GM12892 (cell line): Measurements from ENCODE around the gene ADAM11.

Source experiments
- DNase-seq: peaks from one replicate; pipeline ENCODE4 v3.0.0; 2011; ENCODE audit not compliant: insufficient read length
- FAIRE-seq: peaks from 2 replicates; lab custom pipeline; 2011; peaks lifted over from hg19 to GRCh38; lab: Jason Lieb, UNC
- POLR2A ChIP-seq: IDR thresholded peaks from 2 replicates; pipeline ENCODE4 v1.6.1; 2011; ENCODE audit warnings: low read depth, low read length, control low read depth
- POLR2AphosphoS5 ChIP-seq: IDR thresholded peaks from 2 replicates; pipeline ENCODE4 v1.6.1; 2011; ENCODE audit warnings: low read depth, low read length, control low read depth
- TAF1 ChIP-seq: IDR thresholded peaks from 2 replicates; pipeline ENCODE4 v1.6.1; 2011; ENCODE audit warnings: low read depth, mild to moderate bottlenecking, control low read depth, low read length, borderline replicate concordance

The ADAM11 gene

GRCh38 chr17:44772308-44773045, 13.7 kb downstream of the ADAM11 start:
- FAIRE-seq (no peak), DNase-seq (no peak)
- TF ChIP-seq TAF1 (no peak), POLR2A (no peak), POLR2AphosphoS5 (no peak)

GRCh38 chr17:44773140-44773539, 14.4 kb downstream of the ADAM11 start:
- DNase-seq: no peak
- no peak for TF ChIP-seq POLR2A
- no peak for TF ChIP-seq TAF1
- TF ChIP-seq POLR2AphosphoS5: no peak
- no peak for FAIRE-seq

GRCh38 chr17:44774271-44775135, 15.7 kb downstream of the ADAM11 start:
- FAIRE-seq (peak; percentile 96), DNase-seq (peak; percentile 97)
- TF ChIP-seq TAF1 (no peak), POLR2A (no peak), POLR2AphosphoS5 (no peak)

DNA sequence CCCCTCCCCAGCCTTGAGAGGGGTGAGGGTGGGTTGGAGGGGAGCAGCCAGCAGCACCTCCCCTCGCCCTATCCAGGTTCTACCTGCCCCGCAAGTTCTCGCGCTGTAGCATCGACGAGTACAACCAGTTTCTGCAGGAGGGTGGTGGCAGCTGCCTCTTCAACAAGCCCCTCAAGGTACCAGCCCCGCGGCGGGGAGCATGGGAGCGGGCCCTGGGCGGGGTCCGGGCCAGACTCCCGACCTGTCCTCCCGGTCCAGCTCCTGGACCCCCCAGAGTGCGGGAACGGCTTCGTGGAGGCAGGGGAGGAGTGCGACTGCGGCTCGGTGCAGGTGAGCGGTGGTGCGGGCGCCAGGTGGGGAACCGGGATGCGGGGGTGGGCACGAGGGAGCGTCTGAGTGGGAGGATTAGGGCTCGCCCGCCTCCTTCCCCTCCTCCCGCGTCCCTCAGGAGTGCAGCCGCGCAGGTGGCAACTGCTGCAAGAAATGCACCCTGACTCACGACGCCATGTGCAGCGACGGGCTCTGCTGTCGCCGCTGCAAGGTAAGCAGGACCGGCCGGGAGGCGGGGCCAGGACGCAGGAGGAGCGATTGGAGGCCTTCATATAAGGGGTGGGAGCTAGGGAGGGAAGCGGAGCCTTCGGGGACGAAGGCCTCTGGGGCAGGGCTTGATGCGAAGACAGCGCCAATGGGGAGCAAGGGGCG, 16.5 kb downstream of the ADAM11 start:
- FAIRE-seq (peak; percentile 99), DNase-seq (peak; percentile 99)
- TF ChIP-seq POLR2A (peak; percentile 51; the same call in 1 of the 2 replicates), TAF1 (no peak)

DNA sequence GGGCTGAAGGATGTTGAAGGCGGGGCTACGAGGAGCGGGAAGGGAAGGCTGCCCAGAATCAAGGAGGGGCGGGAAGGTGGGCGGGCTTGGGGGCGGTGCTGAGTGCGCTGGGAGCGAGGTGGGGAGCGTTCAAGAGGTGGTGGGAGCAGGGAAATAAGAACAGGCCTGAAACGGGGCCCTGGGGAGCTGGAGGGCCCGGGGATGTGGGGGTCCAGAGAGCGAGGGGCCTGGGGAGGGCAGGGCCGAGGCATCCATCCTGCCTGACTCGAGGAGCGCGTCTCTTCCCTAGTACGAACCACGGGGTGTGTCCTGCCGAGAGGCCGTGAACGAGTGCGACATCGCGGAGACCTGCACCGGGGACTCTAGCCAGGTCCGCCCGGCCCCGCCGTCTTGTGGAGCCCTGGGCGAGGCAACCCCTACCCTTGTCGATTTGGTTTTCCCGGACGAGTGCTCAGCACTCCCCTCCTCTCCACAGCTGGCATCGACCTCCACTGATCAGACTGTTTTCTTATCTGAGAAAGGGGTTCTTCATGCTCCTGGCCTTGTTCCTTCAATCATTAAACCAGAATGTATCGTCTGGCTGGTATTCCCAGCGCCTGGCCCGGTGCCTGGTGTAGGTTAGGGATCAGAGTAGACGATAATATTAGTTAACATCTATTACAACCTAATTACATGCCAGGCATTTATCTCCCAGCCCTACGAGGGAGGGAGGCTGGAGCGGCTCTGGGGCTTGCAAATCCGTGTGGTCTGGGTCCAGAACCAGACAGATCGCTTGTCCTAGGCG, 17.2 kb downstream of the ADAM11 start:
- FAIRE-seq: no peak
- DNase-seq: no peak
- TF ChIP-seq TAF1 (no peak), POLR2AphosphoS5 (no peak), POLR2A (no peak)

GRCh38 chr17:44776628-44777393, 18.0 kb downstream of the ADAM11 start:
- no peak for FAIRE-seq
- no peak for DNase-seq
- no peak for TF ChIP-seq POLR2AphosphoS5
- TF ChIP-seq POLR2A: no peak
- TF ChIP-seq TAF1: no peak

DNA sequence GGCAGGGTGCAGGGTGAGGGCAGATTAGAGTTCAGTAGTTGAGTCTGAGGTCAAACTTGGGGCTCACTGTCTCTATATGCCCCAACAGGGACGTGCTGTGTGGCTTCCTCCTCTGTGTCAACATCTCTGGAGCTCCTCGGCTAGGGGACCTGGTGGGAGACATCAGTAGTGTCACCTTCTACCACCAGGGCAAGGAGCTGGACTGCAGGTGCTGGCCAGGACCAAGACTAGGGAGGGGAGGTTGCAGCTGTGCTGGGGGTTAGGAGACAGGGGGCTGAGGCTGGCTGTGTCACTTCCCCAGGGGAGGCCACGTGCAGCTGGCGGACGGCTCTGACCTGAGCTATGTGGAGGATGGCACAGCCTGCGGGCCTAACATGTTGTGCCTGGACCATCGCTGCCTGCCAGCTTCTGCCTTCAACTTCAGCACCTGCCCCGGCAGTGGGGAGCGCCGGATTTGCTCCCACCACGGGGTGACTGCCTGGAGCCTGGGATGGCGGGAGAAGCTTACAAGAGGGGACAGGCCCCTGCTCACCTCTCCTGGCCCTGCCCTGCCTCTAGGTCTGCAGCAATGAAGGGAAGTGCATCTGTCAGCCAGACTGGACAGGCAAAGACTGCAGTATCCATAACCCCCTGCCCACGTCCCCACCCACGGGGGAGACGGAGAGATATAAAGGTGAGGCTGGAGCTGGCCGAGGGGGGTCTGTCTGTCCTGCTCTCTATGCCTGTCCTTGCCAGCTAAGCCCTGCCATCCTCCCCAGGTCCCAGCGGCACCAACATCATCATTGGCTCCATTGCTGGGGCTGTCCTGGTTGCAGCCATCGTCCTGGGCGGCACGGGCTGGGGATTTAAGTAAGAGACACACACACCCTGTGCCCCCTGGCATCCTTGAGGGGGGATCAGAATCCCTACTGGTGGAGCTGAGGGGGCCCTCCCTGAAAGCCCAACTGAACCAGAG, 18.9 kb downstream of the ADAM11 start:
- FAIRE-seq: no peak
- no peak for TF ChIP-seq TAF1
- no peak for TF ChIP-seq POLR2A
- TF ChIP-seq POLR2AphosphoS5: no peak
- no peak for DNase-seq

DNA sequence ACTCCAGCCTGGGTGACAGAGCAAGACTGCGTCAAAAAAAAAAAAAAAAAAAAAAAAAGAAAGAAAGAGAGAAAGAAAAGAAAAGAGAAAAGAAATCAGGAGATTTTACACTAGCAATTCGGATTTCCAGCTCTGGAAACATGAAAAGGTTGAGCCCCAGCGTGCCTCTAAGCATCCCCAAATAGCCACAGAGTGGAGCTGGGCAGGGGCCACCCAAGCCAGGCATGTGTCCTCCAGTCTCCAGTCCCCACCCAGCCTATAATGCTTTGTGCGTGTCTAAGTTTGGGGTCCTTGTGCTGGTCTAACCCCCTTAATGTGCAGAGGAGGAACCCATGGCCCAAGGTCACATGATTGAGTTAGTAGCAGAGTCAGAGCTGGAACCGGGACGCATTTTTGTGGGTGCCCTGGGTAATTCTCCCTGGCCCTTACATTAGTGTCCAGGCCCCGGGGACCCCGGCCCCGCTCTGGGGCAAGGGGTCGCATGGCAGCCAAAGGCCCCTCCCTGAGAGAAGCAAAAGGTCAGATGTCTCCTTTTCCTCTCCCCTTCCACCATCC, 19.9 kb downstream of the ADAM11 start:
- FAIRE-seq: no peak
- no peak for TF ChIP-seq POLR2AphosphoS5
- no peak for TF ChIP-seq TAF1
- TF ChIP-seq POLR2A: no peak

More for the DNA sequence above, 19.9 kb downstream of the ADAM11 start:
- no peak for DNase-seq
